Esophagus squamous epithelium (tissue), 5 donors: Measurements from ENCODE around the gene NCEH1. TPM values are rescaled to one million over a fixed set of nuclear protein-coding genes. Genes with fewer than 3 reads are reported as not detected.

Experiments
- DNase-seq: peaks from one replicate; lab custom pipeline; 2025; lab: John Stamatoyannopoulos, UW
- H3K27ac ChIP-seq, 4 donors: fragments of 200-600 bp; sonication (generic); one replicate each; pipeline ENCODE4 v1.5.1; 2016 to 2019; ENCODE audit warnings: mild to moderate bottlenecking in 1 of 4
- H3K27me3 ChIP-seq, 4 donors: fragments of 200-600 bp; sonication (generic); 1 replicate in 3 of 4; 2 replicates in 1 of 4; pipeline versions ENCODE4 v1.5.1 to v1.6.0; 2017 to 2021; ENCODE audit warnings: antibody characterized with exemption in 1 of 4
- H3K36me3 ChIP-seq, 3 donors: fragments of 200-600 bp; sonication (generic); one replicate each; pipeline ENCODE4 v1.5.1; 2016 to 2019
- H3K4me1 ChIP-seq, 3 donors: fragments of 200-600 bp; sonication (generic); one replicate each; pipeline ENCODE4 v1.5.1; 2017 to 2019
- H3K4me3 ChIP-seq, 4 donors: fragments of 200-600 bp; sonication (generic); 1 replicate in 3 of 4; 2 replicates in 1 of 4; pipeline ENCODE4 v1.5.1; 2016 to 2019; ENCODE audit warnings: mild to moderate bottlenecking in 2 of 4, moderate library complexity in 1 of 4
- H3K9me3 ChIP-seq, 3 donors: fragments of 200-600 bp; sonication (generic); one replicate each; pipeline ENCODE4 v1.5.1; 2016 to 2019
- POLR2A ChIP-seq, 4 donors: fragments of 450-650 bp; IDR thresholded peaks; one replicate each; pipeline ENCODE4 v1.6.1; 2017; ENCODE audit warnings: antibody characterized with exemption in 4 of 4, mild to moderate bottlenecking in 4 of 4, moderate library complexity in 3 of 4
- WGBS, 2 donors: methylation state at CpG; one replicate each; pipeline ENCODE4 v1.1.5; 2018; 5-methylcytosine and 5-hydroxymethylcytosine counted together
- intact Hi-C: fragments of 100-400 bp; cut with DNase I; formaldehyde crosslinking; loops from one replicate; pipeline ENCODE4 v1.15.0; 2022
- total RNA-seq, 4 donors: library from RNA; depleted of rRNA; stranded (reverse); fragments of >200 nt; gene quantifications; one replicate each; pipeline ENCODE4 v1.1.0, GENCODE V29; 2016
- TF ChIP-seq, protein P1 (sequence below), 6 experiments: fragments of 450-650 bp in 4 of 6; fragments of 200-600 bp in 2 of 6; sonication (generic) in 2 of 6; IDR thresholded peaks; one replicate each; pipeline ENCODE4 v1.5.1; 2016 to 2019; ENCODE audit warnings: antibody characterized with exemption in 6 of 6, mild to moderate bottlenecking in 4 of 6, moderate library complexity in 4 of 6
- donor health status: DM: yes; HTN: yes; CAD: no.

Gene NCEH1
- total RNA-seq, 4 donors from 2014 or later = 2.2 to 9.1 (median 5.0) TPM

DNA sequence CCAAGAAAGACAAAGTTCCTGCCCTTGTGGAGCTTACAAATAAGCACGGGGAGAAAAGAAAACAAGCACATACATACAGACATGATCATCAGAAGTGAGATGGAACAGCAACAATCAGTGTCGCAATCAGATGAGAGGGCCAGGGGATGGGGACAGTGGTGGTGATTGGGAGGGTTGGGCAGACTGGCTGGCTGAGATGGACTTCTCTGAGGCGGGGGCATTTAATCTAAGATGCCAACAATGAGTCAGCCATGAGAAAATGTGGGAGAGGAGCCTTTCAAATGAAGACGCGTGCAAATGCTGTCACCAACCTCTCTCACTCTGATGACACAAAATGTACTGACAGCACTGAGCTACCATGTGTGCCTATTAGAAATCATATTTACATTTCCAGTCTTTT, 81.4 kb downstream of the NCEH1 start:
- Histone ChIP-seq H3K27me3 (no peaks in the 10 kb centered on the region), H3K27ac (peak overlapping the region in 2 of 4 donors; percentile 4 to 71), H3K36me3 (peaks cover 0 to 23% (median 0%) of the 10 kb centered on the region in 3 donors), H3K4me1 (peaks cover 0 to 48% (median 14%) of the 10 kb centered on the region in 3 donors), H3K9me3 (no peaks in the 10 kb centered on the region), H3K4me3 (no peak overlapping the region)
- WGBS, 2 donors = 78% methylated on average over 5 of the region's 5 CpGs
- intact Hi-C loops = no loop called here
- no peak for DNase-seq
- no peak for TF ChIP-seq POLR2A (IDR thresholded peaks at IDR 0.05)
- TF ChIP-seq, protein P1, sequence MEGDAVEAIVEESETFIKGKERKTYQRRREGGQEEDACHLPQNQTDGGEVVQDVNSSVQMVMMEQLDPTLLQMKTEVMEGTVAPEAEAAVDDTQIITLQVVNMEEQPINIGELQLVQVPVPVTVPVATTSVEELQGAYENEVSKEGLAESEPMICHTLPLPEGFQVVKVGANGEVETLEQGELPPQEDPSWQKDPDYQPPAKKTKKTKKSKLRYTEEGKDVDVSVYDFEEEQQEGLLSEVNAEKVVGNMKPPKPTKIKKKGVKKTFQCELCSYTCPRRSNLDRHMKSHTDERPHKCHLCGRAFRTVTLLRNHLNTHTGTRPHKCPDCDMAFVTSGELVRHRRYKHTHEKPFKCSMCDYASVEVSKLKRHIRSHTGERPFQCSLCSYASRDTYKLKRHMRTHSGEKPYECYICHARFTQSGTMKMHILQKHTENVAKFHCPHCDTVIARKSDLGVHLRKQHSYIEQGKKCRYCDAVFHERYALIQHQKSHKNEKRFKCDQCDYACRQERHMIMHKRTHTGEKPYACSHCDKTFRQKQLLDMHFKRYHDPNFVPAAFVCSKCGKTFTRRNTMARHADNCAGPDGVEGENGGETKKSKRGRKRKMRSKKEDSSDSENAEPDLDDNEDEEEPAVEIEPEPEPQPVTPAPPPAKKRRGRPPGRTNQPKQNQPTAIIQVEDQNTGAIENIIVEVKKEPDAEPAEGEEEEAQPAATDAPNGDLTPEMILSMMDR (IDR thresholded peaks at IDR 0.05) = no peak

GRCh38 chr3:172627057-172627809, 83.6 kb downstream of the NCEH1 start:
- TF ChIP-seq POLR2A (IDR thresholded peaks at IDR 0.05) = no peak
- TF ChIP-seq, protein P1 (IDR thresholded peaks at IDR 0.05) = no peak
- DNase-seq = no peak
- WGBS, 2 donors = 54 to 56% methylated on average over 5 of the region's 5 CpGs

GRCh38 chr3:172626021-172626640, 84.7 kb downstream of the NCEH1 start:
- WGBS, 2 donors = 60 to 63% methylated on average over 3 of the region's 3 CpGs
- Histone ChIP-seq H3K27me3 (no peaks in the 10 kb centered on the region), H3K4me3 (no peak overlapping the region), H3K27ac (peak overlapping the region in 3 of 4 donors; percentile 14 to 77 (median 69)), H3K9me3 (no peaks in the 10 kb centered on the region), H3K36me3 (no peaks in the 10 kb centered on the region), H3K4me1 (peaks cover 8 to 78% (median 29%) of the 10 kb centered on the region in 3 donors)
- no peak for TF ChIP-seq POLR2A (IDR thresholded peaks at IDR 0.05)
- TF ChIP-seq, protein P1 (IDR thresholded peaks at IDR 0.05) = no peak
- no peak for DNase-seq
- intact Hi-C loops = no loop called here

More at GRCh38 chr3:172627057-172627809, 83.6 kb downstream of the NCEH1 start:
- no peaks in the 10 kb centered on the region for H3K27me3 ChIP-seq
- H3K9me3 ChIP-seq = no peaks in the 10 kb centered on the region
- no peak overlapping the region for H3K4me3 ChIP-seq
- H3K27ac ChIP-seq = peak overlapping the region; percentile 31 to 77 (median 54)
- intact Hi-C loops = no loop called here
- H3K36me3 ChIP-seq = peaks cover 0 to 6% (median 0%) of the 10 kb centered on the region in 3 donors
- peaks cover 5 to 67% (median 25%) of the 10 kb centered on the region in 3 donors for H3K4me1 ChIP-seq

DNA sequence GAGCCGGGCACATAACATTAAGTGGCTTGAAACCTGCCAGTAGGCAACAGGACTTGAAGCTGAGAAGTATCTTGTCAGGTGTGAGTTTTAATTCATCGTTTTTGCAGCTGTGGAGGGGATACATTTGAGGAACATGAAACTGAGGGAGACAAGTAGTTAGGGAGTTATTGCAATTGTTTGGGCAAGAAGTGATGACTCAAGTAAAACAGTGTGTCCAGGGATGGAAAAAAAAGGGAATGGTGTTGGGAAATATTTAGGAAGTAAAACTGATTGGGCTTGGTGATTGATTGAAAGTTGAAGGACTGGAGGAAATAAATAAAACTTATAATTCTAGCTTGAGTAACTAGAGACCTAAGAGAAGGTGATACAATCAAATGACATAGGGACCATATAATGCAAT, 85.5 kb downstream of the NCEH1 start:
- DNase-seq = no peak
- no peaks in the 10 kb centered on the region for H3K27me3 ChIP-seq
- no peaks in the 10 kb centered on the region for H3K9me3 ChIP-seq
- peaks cover 8 to 79% (median 29%) of the 10 kb centered on the region in 3 donors for H3K4me1 ChIP-seq
- 61 to 72% methylated on average over 2 of the region's 2 CpGs for WGBS, 2 donors
- TF ChIP-seq, protein P1 (IDR thresholded peaks at IDR 0.05) = no peak
- no peak for TF ChIP-seq POLR2A (IDR thresholded peaks at IDR 0.05)
- H3K4me3 ChIP-seq = no peak overlapping the region
- peak overlapping the region in 3 of 4 donors; percentile 14 to 77 (median 53) for H3K27ac ChIP-seq
- H3K36me3 ChIP-seq = no peaks in the 10 kb centered on the region
- intact Hi-C loops = no loop called here

DNA sequence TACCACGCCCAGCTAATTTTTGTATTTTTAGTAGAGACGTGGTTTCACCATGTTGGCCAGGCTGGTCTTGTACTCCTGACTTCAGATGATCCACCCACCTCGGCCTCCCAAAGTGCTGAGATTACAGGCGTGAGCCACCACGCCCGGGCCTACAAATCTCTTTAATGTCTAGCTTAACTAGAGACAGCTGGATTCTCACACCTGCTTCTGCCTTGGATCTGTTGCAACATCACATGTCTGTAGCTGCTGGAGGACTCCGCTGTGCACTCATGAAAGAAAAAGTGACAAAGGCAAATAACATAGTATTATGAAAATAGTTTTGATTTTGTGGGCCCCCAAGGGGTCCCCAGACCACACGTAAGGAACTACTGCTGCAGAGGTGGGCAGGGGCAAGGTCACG, 85.9 kb downstream of the NCEH1 start:
- intact Hi-C loops = no loop called here
- DNase-seq = no peak
- H3K36me3 ChIP-seq = no peaks in the 10 kb centered on the region
- WGBS, 2 donors = 72 to 75% methylated on average over 8 to 9 of the region's 9 CpGs
- TF ChIP-seq POLR2A (IDR thresholded peaks at IDR 0.05) = no peak
- TF ChIP-seq, protein P1 (IDR thresholded peaks at IDR 0.05) = no peak
- H3K4me1 ChIP-seq = peaks cover 8 to 75% (median 29%) of the 10 kb centered on the region in 3 donors
- no peak overlapping the region for H3K4me3 ChIP-seq
- H3K9me3 ChIP-seq = no peaks in the 10 kb centered on the region
- H3K27ac ChIP-seq = peak overlapping the region in 3 of 4 donors; percentile 14 to 77 (median 53)
- no peaks in the 10 kb centered on the region for H3K27me3 ChIP-seq
